Tibial nerve (tissue), 4 donors: Measurements from ENCODE around the gene HLF.

Experiments used
- EP300 ChIP-seq, 2 donors: sonication (generic); formaldehyde crosslinking; IDR thresholded peaks; one replicate each; pipeline ENCODE4 v1.6.1; 2017; ENCODE audit warnings: antibody characterized with exemption in 2 of 2, mild to moderate bottlenecking in 1 of 2
- POLR2A ChIP-seq, 2 donors: fragments of 450-650 bp; IDR thresholded peaks; one replicate each; pipeline ENCODE4 v1.6.1; 2017; ENCODE audit warnings: antibody characterized with exemption in 2 of 2, mild to moderate bottlenecking in 2 of 2, moderate library complexity in 2 of 2
- TF ChIP-seq, protein P1 (sequence below), 5 experiments: fragments of 200-600 bp in 3 of 5; fragments of 450-650 bp in 2 of 5; sonication (generic) in 3 of 5; IDR thresholded peaks; one replicate each; pipeline ENCODE4 v1.5.1; 2016 to 2019; ENCODE audit warnings: antibody characterized with exemption in 5 of 5, mild to moderate bottlenecking in 3 of 5, moderate library complexity in 2 of 5

DNA sequence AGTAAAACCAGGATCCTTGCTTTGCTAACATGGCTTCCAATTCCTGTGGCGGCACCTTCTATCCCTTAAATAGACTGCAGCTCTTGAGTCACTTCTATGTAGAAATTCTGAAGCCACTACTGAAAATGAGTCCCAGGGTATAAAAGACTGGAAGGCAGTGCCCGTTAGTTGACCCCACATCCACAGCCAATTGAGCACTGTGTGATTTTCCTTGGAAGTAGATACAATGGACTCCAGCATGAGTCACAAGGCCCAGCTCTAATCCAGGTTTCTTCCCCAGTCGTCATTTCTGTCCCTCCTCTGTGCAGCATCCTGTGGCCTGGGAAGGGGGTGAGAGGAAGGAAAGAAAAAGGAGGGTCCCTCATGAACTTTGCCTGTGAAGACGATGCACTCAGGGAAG, 69.5 kb downstream of the HLF start:
- TF ChIP-seq, protein P1, sequence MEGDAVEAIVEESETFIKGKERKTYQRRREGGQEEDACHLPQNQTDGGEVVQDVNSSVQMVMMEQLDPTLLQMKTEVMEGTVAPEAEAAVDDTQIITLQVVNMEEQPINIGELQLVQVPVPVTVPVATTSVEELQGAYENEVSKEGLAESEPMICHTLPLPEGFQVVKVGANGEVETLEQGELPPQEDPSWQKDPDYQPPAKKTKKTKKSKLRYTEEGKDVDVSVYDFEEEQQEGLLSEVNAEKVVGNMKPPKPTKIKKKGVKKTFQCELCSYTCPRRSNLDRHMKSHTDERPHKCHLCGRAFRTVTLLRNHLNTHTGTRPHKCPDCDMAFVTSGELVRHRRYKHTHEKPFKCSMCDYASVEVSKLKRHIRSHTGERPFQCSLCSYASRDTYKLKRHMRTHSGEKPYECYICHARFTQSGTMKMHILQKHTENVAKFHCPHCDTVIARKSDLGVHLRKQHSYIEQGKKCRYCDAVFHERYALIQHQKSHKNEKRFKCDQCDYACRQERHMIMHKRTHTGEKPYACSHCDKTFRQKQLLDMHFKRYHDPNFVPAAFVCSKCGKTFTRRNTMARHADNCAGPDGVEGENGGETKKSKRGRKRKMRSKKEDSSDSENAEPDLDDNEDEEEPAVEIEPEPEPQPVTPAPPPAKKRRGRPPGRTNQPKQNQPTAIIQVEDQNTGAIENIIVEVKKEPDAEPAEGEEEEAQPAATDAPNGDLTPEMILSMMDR (IDR thresholded peaks at IDR 0.05), result no peak
- TF ChIP-seq POLR2A (IDR thresholded peaks at IDR 0.05), result no peak
- TF ChIP-seq EP300 (IDR thresholded peaks at IDR 0.05), result no peak
